HG03139 (cell line): ENCODE data around the gene RGN.
"Not testable (repeated sequence)": the region's sequence is repeated elsewhere in the genome, so short reads cannot be mapped to it uniquely, and the experiment has no call there.

Experiments
- ATAC-seq: cut with Tn5 transposase; IDR thresholded peaks from one replicate; pipeline ENCODE4 v1.9.1; 2021; ENCODE audit not compliant: unreplicated experiment

RGN gene

GRCh38 chrX:47078129-47079043 lies at the start of gene RGN:
Gene RGN (plus strand): TSS chrX:47078443. CDS start chrX:47081145, 2,702 bp downstream.
- no peak for ATAC-seq

GRCh38 chrX:47030339-47030738 lies 47.9 kb upstream of the RGN start:
- ATAC-seq = no peak

- ATAC-seq = no peak
Observed at GRCh38 chrX:47047989-47048388, 30.3 kb upstream of the RGN start.

- ATAC-seq = no peak
Observed at GRCh38 chrX:47059142-47059874, 18.9 kb upstream of the RGN start.

- ATAC-seq = no peak
Observed at GRCh38 chrX:47060708-47061107, 17.5 kb upstream of the RGN start.

- no peak for ATAC-seq
Observed at GRCh38 chrX:47061238-47061919, 16.9 kb upstream of the RGN start.

GRCh38 chrX:47063179-47063578 lies 15.1 kb upstream of the RGN start:
- ATAC-seq = no peak

GRCh38 chrX:47068214-47068613 lies 10.0 kb upstream of the RGN start:
- ATAC-seq = no peak

- no peak for ATAC-seq
Observed at GRCh38 chrX:47068720-47069119, 9.5 kb upstream of the RGN start.

- ATAC-seq = no peak
Observed at GRCh38 chrX:47080215-47080914, 2.1 kb downstream of the RGN start.

GRCh38 chrX:47080915-47081236 lies 2.6 kb downstream of the RGN start:
- ATAC-seq = no peak

- no peak for ATAC-seq
Observed at GRCh38 chrX:47091149-47091775, 13.0 kb downstream of the RGN start.

GRCh38 chrX:47093248-47093647 lies 15.0 kb downstream of the RGN start:
- ATAC-seq = no peak

- no peak for ATAC-seq
Observed at GRCh38 chrX:47093860-47094259, 15.6 kb downstream of the RGN start.

GRCh38 chrX:47097018-47097417 lies 18.8 kb downstream of the RGN start:
- ATAC-seq = no peak

GRCh38 chrX:47098338-47099094 lies 20.3 kb downstream of the RGN start:
- no peak for ATAC-seq

GRCh38 chrX:47101206-47101605 lies 23.0 kb downstream of the RGN start:
- ATAC-seq = no peak

- ATAC-seq = not testable (repeated sequence)
Observed at GRCh38 chrX:47110936-47111615, 32.8 kb downstream of the RGN start.

GRCh38 chrX:47112316-47112954 lies 34.2 kb downstream of the RGN start:
- ATAC-seq = no peak
